ENCODE results near the gene RELCH.

DNA sequence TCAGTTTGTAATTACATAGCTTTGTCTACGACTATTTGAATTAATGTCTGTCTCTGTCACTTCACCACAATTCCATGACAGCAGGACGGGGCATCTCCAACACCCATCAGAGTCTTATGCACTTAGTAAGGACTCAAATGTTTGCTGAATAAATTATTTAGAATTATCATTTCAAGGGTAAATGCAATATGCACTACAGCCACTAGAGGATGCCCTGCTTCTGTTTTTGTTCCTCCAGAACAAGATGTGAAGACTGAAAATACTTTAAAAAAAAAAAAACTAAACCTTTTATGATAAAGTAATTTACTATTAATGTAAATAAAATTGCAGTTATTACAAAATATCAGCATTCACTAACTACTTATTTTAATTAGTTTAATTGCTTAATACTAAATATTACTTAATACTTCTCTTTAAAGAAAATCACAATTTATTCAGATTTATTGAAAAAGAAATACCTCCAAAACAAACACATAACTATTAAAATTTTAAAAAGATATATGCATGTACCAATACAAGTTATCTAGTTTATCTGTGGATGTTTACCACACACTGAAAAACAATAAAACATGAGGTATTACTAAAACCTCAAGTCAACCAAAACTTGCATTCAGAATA, 3.4 kb upstream of the RELCH start:
- TF ChIP-seq EZH2 (IDR thresholded peaks at IDR 0.05; ENCODE audit: insufficient read depth, poor library complexity, severe bottlenecking) (no peak), EZH2phosphoT487 (IDR thresholded peaks at IDR 0.05; ENCODE audit: insufficient read depth, low read depth) (no peak)
